ENCODE measurements around the gene NEAT1.
A peak's percentile ranks its signal among the peaks of the same experiment; 100 is the strongest.

The NEAT1 gene

DNA sequence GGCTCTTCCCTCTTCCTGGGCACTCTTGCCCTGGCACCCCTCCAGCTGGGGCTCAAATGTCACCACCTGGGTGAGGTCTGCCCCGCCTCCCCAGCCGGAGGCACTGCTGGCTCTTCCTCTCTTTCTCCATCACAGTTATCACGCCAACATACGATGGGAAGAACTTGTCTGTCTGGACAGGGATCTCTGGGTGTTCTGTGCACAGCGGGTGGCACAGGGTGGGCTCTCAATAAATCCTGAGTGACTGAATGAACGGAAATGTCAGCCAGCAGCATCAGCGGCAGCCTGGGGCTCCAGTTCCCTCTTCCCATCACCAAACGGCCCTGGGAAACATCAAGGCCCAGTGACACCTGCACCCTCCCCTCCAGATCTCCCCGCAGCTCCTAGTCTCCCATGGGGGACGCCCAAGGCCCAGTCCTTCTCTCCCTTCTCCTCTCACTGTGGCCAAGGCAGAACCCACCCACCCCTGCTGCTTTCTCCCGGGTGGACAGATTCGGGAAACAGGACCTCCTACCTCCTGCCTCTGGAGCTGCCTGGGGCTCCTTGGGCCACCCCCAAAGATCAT is 39.7 kb upstream of the NEAT1 start:
- DNase-seq (ENCODE audit: low spot score): no peak

DNA sequence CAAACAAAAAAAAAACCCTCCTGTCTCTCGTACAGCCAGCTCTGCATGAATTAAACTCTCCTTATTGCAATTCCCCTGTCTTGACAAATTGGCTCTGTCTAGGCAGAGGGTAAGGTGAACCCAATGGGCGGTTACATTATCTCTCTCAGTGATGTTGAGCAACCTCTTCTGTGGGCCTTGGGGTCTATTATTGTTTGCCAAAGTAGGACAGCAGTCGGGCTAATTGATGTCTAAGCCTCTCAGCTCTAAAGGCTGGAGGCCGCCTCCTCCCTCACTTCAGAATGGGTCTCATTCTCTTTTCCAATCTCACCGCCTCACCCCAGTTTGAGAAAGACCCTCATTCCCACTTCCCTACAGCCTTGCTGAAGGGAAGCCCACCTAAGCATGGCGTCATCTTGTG is 38.8 kb upstream of the NEAT1 start:
- TF ChIP-seq, protein P1, sequence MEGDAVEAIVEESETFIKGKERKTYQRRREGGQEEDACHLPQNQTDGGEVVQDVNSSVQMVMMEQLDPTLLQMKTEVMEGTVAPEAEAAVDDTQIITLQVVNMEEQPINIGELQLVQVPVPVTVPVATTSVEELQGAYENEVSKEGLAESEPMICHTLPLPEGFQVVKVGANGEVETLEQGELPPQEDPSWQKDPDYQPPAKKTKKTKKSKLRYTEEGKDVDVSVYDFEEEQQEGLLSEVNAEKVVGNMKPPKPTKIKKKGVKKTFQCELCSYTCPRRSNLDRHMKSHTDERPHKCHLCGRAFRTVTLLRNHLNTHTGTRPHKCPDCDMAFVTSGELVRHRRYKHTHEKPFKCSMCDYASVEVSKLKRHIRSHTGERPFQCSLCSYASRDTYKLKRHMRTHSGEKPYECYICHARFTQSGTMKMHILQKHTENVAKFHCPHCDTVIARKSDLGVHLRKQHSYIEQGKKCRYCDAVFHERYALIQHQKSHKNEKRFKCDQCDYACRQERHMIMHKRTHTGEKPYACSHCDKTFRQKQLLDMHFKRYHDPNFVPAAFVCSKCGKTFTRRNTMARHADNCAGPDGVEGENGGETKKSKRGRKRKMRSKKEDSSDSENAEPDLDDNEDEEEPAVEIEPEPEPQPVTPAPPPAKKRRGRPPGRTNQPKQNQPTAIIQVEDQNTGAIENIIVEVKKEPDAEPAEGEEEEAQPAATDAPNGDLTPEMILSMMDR (IDR thresholded peaks at IDR 0.05; ENCODE audit: extremely low read depth, missing control alignments): no peak
- no peak for DNase-seq (ENCODE audit: low spot score)

More for the DNA sequence above, 39.7 kb upstream of the NEAT1 start:
- TF ChIP-seq, protein P1 (IDR thresholded peaks at IDR 0.05; ENCODE audit: extremely low read depth, missing control alignments): no peak

DNA sequence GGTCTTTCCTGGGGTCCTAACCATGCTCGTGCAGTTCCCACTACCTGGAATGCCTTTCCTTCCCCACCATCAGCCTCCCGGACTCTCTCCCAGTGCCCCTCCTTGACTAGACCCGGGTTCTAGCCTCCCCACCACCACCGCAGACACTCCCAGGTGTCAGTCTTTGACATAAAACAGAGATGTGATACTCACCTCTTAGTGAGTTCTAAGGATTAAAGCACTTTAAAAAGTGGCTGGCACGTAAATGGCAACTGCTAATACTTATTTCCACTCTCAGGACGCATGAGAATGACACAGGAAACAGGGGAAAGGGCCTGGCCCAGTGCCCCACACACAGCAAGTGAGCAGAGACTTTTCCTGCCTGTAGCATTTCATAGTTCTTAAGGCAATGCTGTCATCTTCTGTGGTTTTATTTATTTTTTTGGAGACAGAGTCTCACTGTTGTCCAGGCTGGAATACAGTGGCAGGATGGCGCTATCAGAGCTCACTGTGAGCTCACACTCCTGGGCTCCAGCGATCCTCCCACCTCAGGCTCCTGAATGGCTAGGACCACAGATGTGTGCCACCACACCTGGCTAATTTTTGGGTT is 38.2 kb upstream of the NEAT1 start:
- TF ChIP-seq, protein P1 (IDR thresholded peaks at IDR 0.05; ENCODE audit: extremely low read depth, missing control alignments): no peak
- DNase-seq (ENCODE audit: low spot score): no peak

DNA sequence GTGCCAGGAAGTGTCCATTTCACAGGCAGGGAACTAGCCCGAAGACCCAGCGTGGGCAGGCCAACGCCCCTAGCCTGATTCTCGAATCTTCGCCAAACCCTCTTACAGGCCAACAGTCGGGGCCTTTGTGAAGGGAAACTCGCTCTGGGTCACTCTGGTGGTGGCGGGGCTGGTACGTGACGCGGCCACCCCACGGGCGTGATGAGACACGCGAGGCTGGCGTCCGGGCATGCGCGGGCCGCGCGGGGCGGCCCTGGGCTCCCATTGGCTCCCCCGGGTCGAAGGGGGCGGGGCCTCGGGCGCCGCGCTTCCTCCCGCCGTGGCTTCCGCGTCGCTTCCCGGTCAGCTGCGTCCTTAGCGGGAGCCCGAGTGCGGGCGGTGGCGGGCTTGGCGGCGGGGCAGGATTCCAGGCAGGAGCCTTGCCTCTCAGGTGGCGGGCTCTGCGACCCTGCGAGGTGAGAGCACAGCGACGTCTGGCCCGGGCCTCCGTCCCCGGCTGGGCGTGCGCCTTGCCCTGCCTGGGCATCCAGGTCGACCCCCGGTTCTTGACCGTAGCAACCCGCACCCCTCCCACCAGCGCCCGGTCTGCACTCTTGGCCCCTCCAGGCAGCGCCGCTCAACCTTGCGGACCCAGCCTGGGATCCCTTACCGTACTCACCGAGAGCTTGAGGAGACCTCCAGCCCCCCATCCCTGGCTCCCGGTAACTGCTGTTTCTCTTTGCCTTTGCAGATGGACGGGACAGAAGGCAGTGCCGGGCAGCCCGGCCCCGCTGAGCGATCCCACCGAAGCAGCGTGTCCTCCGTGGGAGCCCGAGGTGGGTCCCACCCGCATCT is 36.1 kb upstream of the NEAT1 start, which contains the start of gene FRMD8:
Gene FRMD8 (plus strand): TSS at position 331 of the 834 bp plus-strand sequence. CDS start 400 bp downstream, at position 731.
- peak; percentile 98 for DNase-seq (ENCODE audit: low spot score)
- TF ChIP-seq, protein P1 (IDR thresholded peaks at IDR 0.05; ENCODE audit: extremely low read depth, missing control alignments): no peak

DNA sequence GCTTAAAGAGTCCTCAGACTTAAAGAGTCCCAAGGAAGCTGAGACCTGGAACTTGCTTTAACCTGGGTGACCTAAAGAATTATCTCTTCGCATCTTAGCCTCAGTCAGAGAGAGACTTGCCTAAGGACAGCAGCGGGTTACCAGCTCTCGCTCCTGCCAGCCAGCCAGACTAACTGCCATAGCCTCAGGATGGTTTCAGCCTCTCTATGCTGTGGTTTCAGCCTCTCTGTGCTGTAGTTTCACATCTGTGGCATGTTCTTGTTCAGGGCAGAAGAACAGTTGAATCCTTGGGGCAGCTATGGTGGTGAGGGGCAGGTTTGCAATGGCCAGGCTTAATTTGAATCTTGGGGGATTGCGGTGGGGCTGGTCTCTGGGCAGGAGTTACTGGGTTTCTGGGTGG is 33.9 kb upstream of the NEAT1 start:
- TF ChIP-seq, protein P1 (IDR thresholded peaks at IDR 0.05; ENCODE audit: extremely low read depth, missing control alignments): no peak
- DNase-seq (ENCODE audit: low spot score): no peak

DNA sequence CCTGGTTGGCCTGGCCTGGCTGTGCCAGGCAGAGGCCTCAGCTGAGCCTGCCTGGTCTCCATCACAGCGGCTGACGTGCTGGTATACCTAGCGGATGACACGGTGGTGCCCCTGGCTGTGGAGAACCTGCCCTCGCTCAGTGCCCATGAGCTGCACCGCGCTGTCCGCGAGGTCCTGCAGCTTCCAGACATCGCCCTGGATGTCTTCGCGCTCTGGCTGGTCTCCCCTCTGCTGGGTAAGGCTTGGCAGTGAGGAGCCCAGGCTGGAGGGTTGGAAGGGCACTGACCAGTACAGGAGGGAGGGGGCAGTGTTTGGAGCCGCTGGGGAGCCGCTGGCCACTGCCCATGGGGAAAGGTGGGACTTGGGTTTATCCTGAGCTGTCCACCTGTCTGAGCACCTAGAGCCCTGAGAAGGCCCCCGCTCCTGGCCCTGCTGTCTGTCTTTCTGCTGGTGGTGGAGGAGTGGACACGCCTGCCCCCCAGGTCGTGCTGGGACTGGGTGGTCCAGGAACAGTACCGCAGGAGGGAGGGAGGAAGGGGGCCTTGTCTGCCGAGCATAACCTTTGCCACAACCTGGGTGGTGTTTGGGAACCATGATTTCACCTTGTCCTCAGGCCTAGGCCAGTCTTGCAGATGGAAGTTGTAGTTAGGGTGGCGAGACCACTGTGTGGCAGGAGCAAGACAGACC is 33.2 kb upstream of the NEAT1 start:
- no peak for DNase-seq (ENCODE audit: low spot score)
- TF ChIP-seq, protein P1 (IDR thresholded peaks at IDR 0.05; ENCODE audit: extremely low read depth, missing control alignments): no peak
